ENCODE measurements around the gene PPP2R5C.

Gene PPP2R5C

DNA sequence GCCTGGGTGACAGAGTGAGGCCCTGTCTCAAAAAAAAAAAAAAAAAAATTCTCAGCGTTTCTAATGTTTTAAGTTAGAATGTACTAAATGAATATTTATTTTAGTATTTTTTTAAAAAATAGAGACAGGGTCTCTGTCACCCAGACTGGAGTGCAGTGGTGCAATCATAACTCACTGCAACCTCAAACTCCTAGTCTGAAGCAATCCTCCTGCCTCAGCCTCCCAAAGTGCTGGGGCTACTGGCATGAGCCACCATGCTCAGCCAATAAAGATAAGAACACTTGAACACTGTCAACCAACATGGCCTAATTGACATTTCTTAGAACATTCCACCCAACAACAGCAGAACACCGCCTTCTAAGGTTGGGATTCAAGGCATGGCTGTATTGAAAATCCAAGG, 197.8 kb downstream of the PPP2R5C start:
- Histone ChIP-seq H3K9ac (ENCODE audit: low read depth, low read length) (no peak overlapping the region), H3K36me3 (ENCODE audit: control insufficient read depth, insufficient read depth, low read length) (no peaks in the 10 kb centered on the region), H3K27me3 (ENCODE audit: control insufficient read depth, insufficient read depth, low read length) (peaks cover 21% of the 10 kb centered on the region), H3K9me3 (ENCODE audit: control insufficient read depth, insufficient read depth, low read length) (no peaks in the 10 kb centered on the region), H3K4me1 (ENCODE audit: control insufficient read depth, insufficient read depth, low read length) (peaks cover 2% of the 10 kb centered on the region), H3K4me3 (ENCODE audit: low read depth, low read length) (no peak overlapping the region)

DNA sequence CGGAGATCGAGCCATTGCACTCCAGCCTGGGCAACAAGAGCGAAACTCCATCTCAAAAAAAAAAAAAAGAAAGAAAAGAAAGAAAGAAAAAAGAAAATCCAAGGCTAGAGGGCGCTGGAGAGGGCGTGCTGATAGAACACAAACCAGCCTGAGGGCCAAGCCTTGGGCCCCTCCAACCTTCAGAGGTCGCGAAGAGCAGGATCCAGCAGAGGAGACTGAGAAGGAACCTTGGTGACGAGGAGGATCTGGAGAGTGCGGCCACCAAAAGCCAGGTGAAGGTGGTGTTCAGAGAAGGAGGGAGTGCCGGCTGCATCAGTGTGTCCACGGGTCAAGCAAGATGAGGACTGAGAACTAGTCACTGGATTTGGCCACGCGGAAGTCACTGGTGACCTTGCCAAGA, 198.7 kb downstream of the PPP2R5C start:
- no peaks in the 10 kb centered on the region for H3K9me3 ChIP-seq (ENCODE audit: control insufficient read depth, insufficient read depth, low read length)
- H3K4me1 ChIP-seq (ENCODE audit: control insufficient read depth, insufficient read depth, low read length), result peaks cover 2% of the 10 kb centered on the region
- peaks cover 4% of the 10 kb centered on the region for H3K36me3 ChIP-seq (ENCODE audit: control insufficient read depth, insufficient read depth, low read length)
- H3K4me3 ChIP-seq (ENCODE audit: low read depth, low read length), result no peak overlapping the region
- peaks cover 21% of the 10 kb centered on the region for H3K27me3 ChIP-seq (ENCODE audit: control insufficient read depth, insufficient read depth, low read length)
- H3K9ac ChIP-seq (ENCODE audit: low read depth, low read length), result no peak overlapping the region

DNA sequence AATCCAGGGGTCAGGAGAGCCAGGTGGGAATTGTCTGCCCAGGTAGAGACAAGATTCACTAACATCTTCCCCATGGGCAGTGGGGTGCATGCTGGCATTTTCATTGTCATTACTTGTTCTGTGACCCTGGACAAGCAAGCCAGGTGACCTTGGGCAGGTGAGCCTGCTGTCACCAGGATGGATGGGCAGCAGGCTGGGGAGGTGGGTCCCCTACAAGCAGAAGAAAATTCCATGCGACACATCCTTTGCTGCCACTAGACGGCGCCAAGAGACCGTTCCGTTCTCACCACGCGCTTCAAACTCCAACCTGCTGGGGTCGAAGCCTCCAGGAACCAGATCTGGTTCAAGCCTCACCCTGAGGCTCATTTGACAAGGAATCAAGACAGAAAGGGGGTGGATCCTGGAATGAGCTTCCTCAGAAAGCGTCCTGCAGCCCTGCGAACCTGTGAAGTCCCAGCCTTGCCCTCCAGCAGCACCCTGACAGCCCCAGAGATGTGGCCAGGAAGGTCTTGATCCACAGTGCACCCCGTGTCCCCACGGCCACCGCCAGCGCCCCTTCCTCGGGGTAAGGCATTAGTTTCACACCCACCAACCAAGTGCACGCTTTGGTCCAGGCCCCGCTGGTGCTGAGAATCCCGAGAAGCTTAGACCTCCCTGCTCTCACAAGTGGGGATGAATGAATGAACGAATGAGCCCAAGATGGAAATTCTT, 199.7 kb downstream of the PPP2R5C start:
- Histone ChIP-seq H3K4me3 (ENCODE audit: low read depth, low read length) (no peak overlapping the region), H3K9me3 (ENCODE audit: control insufficient read depth, insufficient read depth, low read length) (no peaks in the 10 kb centered on the region), H3K4me1 (ENCODE audit: control insufficient read depth, insufficient read depth, low read length) (peaks cover 4% of the 10 kb centered on the region), H3K9ac (ENCODE audit: low read depth, low read length) (no peak overlapping the region), H3K36me3 (ENCODE audit: control insufficient read depth, insufficient read depth, low read length) (peaks cover 4% of the 10 kb centered on the region), H3K27me3 (ENCODE audit: control insufficient read depth, insufficient read depth, low read length) (peaks cover 21% of the 10 kb centered on the region)

DNA sequence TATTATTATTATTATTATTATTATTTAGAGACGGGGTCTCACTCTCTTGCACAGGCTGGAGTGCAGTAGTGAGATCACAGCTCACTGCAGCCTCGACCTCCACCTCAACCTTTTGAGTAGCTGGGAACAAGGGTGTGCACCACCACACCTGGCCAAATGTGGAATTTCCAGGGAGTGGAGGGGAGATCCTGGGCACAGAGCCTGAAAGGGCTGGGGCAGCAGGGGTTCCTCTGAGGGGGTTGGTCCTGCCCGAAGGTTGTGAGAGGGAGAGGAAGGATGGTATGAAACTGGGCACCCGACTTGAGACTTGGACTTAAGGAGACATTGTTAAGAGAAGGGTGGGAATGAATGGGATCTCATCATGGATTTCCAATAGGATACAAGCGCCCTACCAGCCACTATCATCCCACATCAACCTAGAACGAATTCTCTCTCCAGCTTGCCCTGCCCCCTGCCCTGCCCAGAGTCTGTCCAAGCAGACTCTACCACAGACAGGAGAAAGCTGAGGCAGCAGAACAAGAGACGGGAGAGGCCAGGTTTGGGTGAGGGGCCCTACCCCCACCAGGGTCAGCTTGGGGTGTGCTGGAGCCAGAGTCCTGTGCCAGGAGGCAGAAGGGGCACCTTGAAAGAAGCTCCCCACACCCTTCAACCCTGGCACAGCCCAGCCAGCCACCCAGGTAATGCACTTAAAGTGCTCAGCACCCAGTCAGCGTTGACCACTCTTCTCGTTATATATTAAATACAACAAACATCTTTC, 200.4 kb downstream of the PPP2R5C start:
- Histone ChIP-seq H3K4me1 (ENCODE audit: control insufficient read depth, insufficient read depth, low read length) (peaks cover 4% of the 10 kb centered on the region), H3K9ac (ENCODE audit: low read depth, low read length) (no peak overlapping the region), H3K36me3 (ENCODE audit: control insufficient read depth, insufficient read depth, low read length) (peaks cover 4% of the 10 kb centered on the region), H3K9me3 (ENCODE audit: control insufficient read depth, insufficient read depth, low read length) (no peaks in the 10 kb centered on the region), H3K27me3 (ENCODE audit: control insufficient read depth, insufficient read depth, low read length) (peaks cover 21% of the 10 kb centered on the region), H3K4me3 (ENCODE audit: low read depth, low read length) (no peak overlapping the region)

DNA sequence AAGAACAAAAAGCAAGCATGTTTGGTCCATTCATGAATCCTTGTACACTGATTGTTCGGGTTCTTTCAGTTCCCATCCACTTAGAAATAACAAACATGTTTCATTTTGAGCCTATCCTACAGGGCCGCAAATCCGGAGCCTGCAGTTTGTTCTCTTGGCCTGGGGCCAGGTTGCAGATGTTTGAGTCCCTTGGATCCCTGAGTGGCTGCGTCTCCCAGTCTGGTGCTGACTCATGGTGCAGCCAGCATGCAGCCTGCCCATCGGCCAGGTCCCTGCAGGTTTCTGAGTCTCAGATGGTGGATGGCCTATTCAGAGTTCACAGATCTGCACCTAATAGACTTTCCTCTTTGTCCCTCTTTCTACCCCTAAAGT, 201.0 kb downstream of the PPP2R5C start:
- Histone ChIP-seq H3K9me3 (ENCODE audit: control insufficient read depth, insufficient read depth, low read length) (no peaks in the 10 kb centered on the region), H3K27me3 (ENCODE audit: control insufficient read depth, insufficient read depth, low read length) (peaks cover 21% of the 10 kb centered on the region), H3K4me1 (ENCODE audit: control insufficient read depth, insufficient read depth, low read length) (peaks cover 4% of the 10 kb centered on the region), H3K36me3 (ENCODE audit: control insufficient read depth, insufficient read depth, low read length) (peaks cover 4% of the 10 kb centered on the region), H3K4me3 (ENCODE audit: low read depth, low read length) (no peak overlapping the region), H3K9ac (ENCODE audit: low read depth, low read length) (no peak overlapping the region)

GRCh38 chr14:101963052-101963451, 201.5 kb downstream of the PPP2R5C start:
- Histone ChIP-seq H3K4me1 (ENCODE audit: control insufficient read depth, insufficient read depth, low read length) (peaks cover 4% of the 10 kb centered on the region), H3K4me3 (ENCODE audit: low read depth, low read length) (no peak overlapping the region), H3K9ac (ENCODE audit: low read depth, low read length) (no peak overlapping the region), H3K36me3 (ENCODE audit: control insufficient read depth, insufficient read depth, low read length) (peaks cover 4% of the 10 kb centered on the region), H3K27me3 (ENCODE audit: control insufficient read depth, insufficient read depth, low read length) (peaks cover 21% of the 10 kb centered on the region), H3K9me3 (ENCODE audit: control insufficient read depth, insufficient read depth, low read length) (no peaks in the 10 kb centered on the region)

DNA sequence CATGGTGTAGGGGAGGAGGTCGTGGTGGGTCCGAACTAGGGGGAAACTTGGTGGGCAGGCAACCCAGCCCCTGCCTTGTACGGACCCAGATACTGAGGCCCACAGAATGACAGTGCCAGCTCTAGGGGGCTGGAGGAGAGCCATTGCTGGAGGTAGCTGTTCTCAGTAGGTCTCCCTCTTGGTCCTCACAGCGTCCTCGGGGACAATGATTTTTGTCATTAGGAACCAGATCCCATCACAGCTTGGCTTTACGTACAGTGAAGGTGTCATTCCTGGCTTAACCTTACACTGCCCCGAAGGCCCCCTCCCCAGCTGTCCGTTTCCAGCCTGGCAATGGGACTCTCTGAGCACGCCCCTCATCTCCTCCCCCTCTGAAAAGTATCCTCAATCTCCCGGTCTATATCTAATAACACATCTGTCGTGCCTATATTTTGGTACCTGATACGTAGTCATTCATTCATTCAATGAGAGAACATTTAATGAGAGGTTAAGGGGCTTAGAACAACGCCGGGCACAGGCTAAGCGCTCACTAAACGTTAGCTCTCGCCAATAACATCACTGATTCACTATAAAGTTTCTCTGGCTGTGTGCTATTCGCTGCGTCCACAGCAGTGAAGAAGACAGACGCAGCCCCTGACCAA, 202.3 kb downstream of the PPP2R5C start:
- H3K4me3 ChIP-seq (ENCODE audit: low read depth, low read length), result peak overlapping the region; percentile 60
- peaks cover 4% of the 10 kb centered on the region for H3K4me1 ChIP-seq (ENCODE audit: control insufficient read depth, insufficient read depth, low read length)
- H3K9ac ChIP-seq (ENCODE audit: low read depth, low read length), result no peak overlapping the region
- no peaks in the 10 kb centered on the region for H3K9me3 ChIP-seq (ENCODE audit: control insufficient read depth, insufficient read depth, low read length)
- H3K27me3 ChIP-seq (ENCODE audit: control insufficient read depth, insufficient read depth, low read length), result peaks cover 21% of the 10 kb centered on the region
- H3K36me3 ChIP-seq (ENCODE audit: control insufficient read depth, insufficient read depth, low read length), result peaks cover 4% of the 10 kb centered on the region

- Histone ChIP-seq H3K27me3 (ENCODE audit: control insufficient read depth, insufficient read depth, low read length) (peaks cover 21% of the 10 kb centered on the region), H3K36me3 (ENCODE audit: control insufficient read depth, insufficient read depth, low read length) (peaks cover 4% of the 10 kb centered on the region), H3K9me3 (ENCODE audit: control insufficient read depth, insufficient read depth, low read length) (no peaks in the 10 kb centered on the region), H3K4me1 (ENCODE audit: control insufficient read depth, insufficient read depth, low read length) (peaks cover 4% of the 10 kb centered on the region), H3K9ac (ENCODE audit: low read depth, low read length) (peak within 1 kb of the TSS; percentile 79), H3K4me3 (ENCODE audit: low read depth, low read length) (peak within 1 kb of the TSS; percentile 91)
Measured at GRCh38 chr14:101964297-101965180, 203.0 kb downstream of the PPP2R5C start, which contains the start of gene DYNC1H1. Gene DYNC1H1 (plus strand): TSS chr14:101964573. CDS start chr14:101964692, 119 bp downstream.

GRCh38 chr14:101965181-101965544, 203.7 kb downstream of the PPP2R5C start:
- peaks cover 4% of the 10 kb centered on the region for H3K4me1 ChIP-seq (ENCODE audit: control insufficient read depth, insufficient read depth, low read length)

DNA sequence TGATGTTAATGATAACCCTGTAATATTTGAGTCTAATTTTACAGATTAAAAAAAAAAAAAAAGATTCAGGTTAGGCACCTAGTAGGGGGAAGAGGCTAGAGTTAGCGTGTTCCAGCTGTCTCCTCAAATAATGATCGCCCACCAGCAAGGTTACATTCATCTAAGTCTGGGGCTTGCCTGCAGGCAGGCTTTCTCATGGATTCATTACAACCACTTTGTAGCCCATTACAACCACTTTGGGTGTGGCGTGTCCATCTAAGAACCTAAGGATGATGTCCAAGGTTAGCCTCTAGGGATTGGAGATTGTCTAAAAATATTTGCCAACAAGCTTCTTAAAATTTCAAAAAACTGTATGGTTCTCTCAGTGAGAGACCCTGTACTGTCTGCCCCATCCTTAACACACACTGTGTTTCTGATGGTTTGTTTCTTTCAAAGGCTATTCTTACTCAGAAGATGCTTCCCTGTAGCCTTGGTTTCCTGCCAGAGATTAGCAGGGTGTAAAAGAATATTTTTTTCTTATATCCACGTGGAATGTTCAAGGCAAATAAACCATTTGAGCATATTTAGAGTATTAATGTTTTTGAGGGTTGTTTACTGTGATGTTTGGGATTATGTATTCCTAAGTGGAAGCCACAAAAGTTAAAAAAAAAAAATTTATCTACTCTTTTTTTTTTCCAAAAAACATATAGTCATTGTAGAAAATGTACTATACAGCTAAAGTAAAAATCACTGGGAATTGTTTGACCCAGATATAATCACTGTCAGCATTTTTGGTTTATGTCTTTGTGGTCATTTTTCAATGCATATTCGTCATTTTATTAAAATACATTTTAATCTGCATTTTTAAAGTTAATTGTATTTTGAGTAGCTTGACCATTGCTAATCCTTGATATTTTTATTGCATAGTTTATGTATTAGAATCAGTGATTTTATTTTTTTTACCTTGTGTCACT, 204.5 kb downstream of the PPP2R5C start:
- H3K4me1 ChIP-seq (ENCODE audit: control insufficient read depth, insufficient read depth, low read length), result peaks cover 4% of the 10 kb centered on the region
- peak overlapping the region; percentile 91 for H3K4me3 ChIP-seq (ENCODE audit: low read depth, low read length)
- peaks cover 4% of the 10 kb centered on the region for H3K36me3 ChIP-seq (ENCODE audit: control insufficient read depth, insufficient read depth, low read length)
- no peaks in the 10 kb centered on the region for H3K9me3 ChIP-seq (ENCODE audit: control insufficient read depth, insufficient read depth, low read length)
- no peak overlapping the region for H3K9ac ChIP-seq (ENCODE audit: low read depth, low read length)
- peaks cover 21% of the 10 kb centered on the region for H3K27me3 ChIP-seq (ENCODE audit: control insufficient read depth, insufficient read depth, low read length)

More at GRCh38 chr14:101965181-101965544, 203.7 kb downstream of the PPP2R5C start:
- peak overlapping the region; percentile 91 for H3K4me3 ChIP-seq (ENCODE audit: low read depth, low read length)
- peaks cover 21% of the 10 kb centered on the region for H3K27me3 ChIP-seq (ENCODE audit: control insufficient read depth, insufficient read depth, low read length)
- H3K9ac ChIP-seq (ENCODE audit: low read depth, low read length), result peak overlapping the region; percentile 79
- H3K36me3 ChIP-seq (ENCODE audit: control insufficient read depth, insufficient read depth, low read length), result peaks cover 4% of the 10 kb centered on the region
- H3K9me3 ChIP-seq (ENCODE audit: control insufficient read depth, insufficient read depth, low read length), result no peaks in the 10 kb centered on the region

Measured in iPS-15b (cell line).